Spleen (tissue), 11 donors: ENCODE measurements around the gene PDE1A. TPM values are rescaled to one million over a fixed set of nuclear protein-coding genes. Genes with fewer than 3 reads are reported as not detected.

Experiments
- DNase-seq: peaks from one replicate; pipeline ENCODE4 v3.0.0-alpha.2; 2020
- H3K27ac ChIP-seq, 8 donors: fragments of 200-600 bp; sonication (generic) in 7 of 8; 1 replicate in 4 of 8; 2 replicates in 4 of 8; pipeline versions ENCODE4 v1.5.0 to v1.8.0; 2016 to 2021; ENCODE audit warnings: inconsistent platforms in 4 of 8, mild to moderate bottlenecking in 4 of 8, moderate library complexity in 1 of 8
- H3K27me3 ChIP-seq, 7 donors: fragments of 200-600 bp; sonication (generic) in 6 of 7; replicated peaks in 1 of 7; 1 replicate in 4 of 7; 2 replicates in 3 of 7; pipeline versions ENCODE4 v1.5.0 to v1.8.0; 2016 to 2021; ENCODE audit warnings: inconsistent platforms in 3 of 7, mild to moderate bottlenecking in 1 of 7
- H3K36me3 ChIP-seq, 6 donors: fragments of 200-600 bp; sonication (generic) in 5 of 6; 1 replicate in 4 of 6; 2 replicates in 2 of 6; pipeline versions ENCODE4 v1.5.0 to v1.8.0; 2016 to 2021; ENCODE audit warnings: inconsistent platforms in 2 of 6
- H3K4me1 ChIP-seq, 6 donors: fragments of 200-600 bp; sonication (generic) in 5 of 6; 1 replicate in 3 of 6; 2 replicates in 3 of 6; pipeline versions ENCODE4 v1.5.0 to v1.8.0; 2016 to 2021; ENCODE audit warnings: inconsistent platforms in 3 of 6
- H3K4me3 ChIP-seq, 8 donors: fragments of 200-600 bp; sonication (generic) in 7 of 8; 1 replicate in 4 of 8; 2 replicates in 4 of 8; pipeline versions ENCODE4 v1.5.0 to v1.8.0; 2016 to 2021; ENCODE audit warnings: inconsistent platforms in 4 of 8, mild to moderate bottlenecking in 4 of 8, moderate library complexity in 2 of 8
- H3K9me3 ChIP-seq, 8 donors: fragments of 200-600 bp; sonication (generic) in 7 of 8; 1 replicate in 4 of 8; 2 replicates in 4 of 8; pipeline versions ENCODE4 v1.5.0 to v1.8.0; 2016 to 2021; ENCODE audit warnings: inconsistent platforms in 4 of 8
- CTCF ChIP-seq, 11 experiments: fragments of 200-600 bp in 7 of 11; fragments of 450-650 bp in 4 of 11; sonication (generic) in 4 of 11; IDR thresholded peaks in 8 of 11; conservative IDR thresholded peaks in 3 of 11; 1 replicate in 7 of 11; 2 replicates in 4 of 11; pipeline versions ENCODE4 v1.4.0 to v1.8.0; 2016 to 2021; ENCODE audit warnings: antibody characterized with exemption in 11 of 11, inconsistent platforms in 4 of 11, mild to moderate bottlenecking in 1 of 11
- POLR2A ChIP-seq, 3 donors: fragments of 450-650 bp; IDR thresholded peaks; one replicate each; pipeline ENCODE4 v1.5.1; 2017; ENCODE audit warnings: antibody characterized with exemption in 3 of 3, mild to moderate bottlenecking in 1 of 3
- POLR2AphosphoS5 ChIP-seq, 3 donors: sonication (generic); formaldehyde crosslinking; IDR thresholded peaks; one replicate each; pipeline ENCODE4 v1.5.1; 2017; ENCODE audit warnings: antibody characterized with exemption in 3 of 3
- WGBS, 5 donors: extraction: QIAGEN DNeasy Blood & Tissue Kit in 3 of 5; methylation state at CpG; one replicate each; pipeline versions ENCODE4 v1.1.5 to v1.1.7; 2013 to 2018; 5-methylcytosine and 5-hydroxymethylcytosine counted together
- intact Hi-C: fragments of 100-400 bp; cut with DNase I; formaldehyde crosslinking; loops from one replicate; pipeline ENCODE4 v1.15.0; 2023; ENCODE audit warnings: low total_unique reads
- polyA plus RNA-seq, 3 donors: library from polyadenylated mRNA; stranded (reverse); fragments of 200-250 nt; gene quantifications; one replicate each; pipeline ENCODE4 v1.2.1, GENCODE V29; 2013
- total RNA-seq, 7 donors: library from RNA; depleted of rRNA in 3 of 7; stranded (reverse); fragments of >200 nt in 3 of 7; fragmentation: NEBNext Ultra II Directional in 4 of 7; extraction: Animal tissue kit (Norgen Biotek cat#: 25700) in 4 of 7; gene quantifications; one replicate each; pipeline versions ENCODE4 v1.1.0 to v1.2.1, GENCODE V29; 2016 to 2021
- donor health status: healthy with polysubstance abuse.
- donor health status: DM: no; HTN: no; CAD: no; lungs with moderate emphysema.
- donor health status: DM: no; HTN: no; CAD: no.
- donor health status: Bipolar disorder and iron deficiency.
- donor health status: healthy.
- donor health status: DM: no; HTN: no; CAD: no.
- donor health status: DM: yes; HTN: yes; CAD: no.

The PDE1A gene
- total and polyA plus RNA-seq, 10 donors: 1.5 to 7.8 (median 2.8) TPM

GRCh38 chr2:182242609-182243008, 184.2 kb downstream of the PDE1A start:
- H3K4me3 ChIP-seq: no peak overlapping the region
- no peak for TF ChIP-seq CTCF (IDR thresholded peaks at IDR 0.05 in 8 of 11, conservative IDR thresholded peaks at IDR 0.05 in 3 of 11)
- no peak for TF ChIP-seq POLR2AphosphoS5 (IDR thresholded peaks at IDR 0.05)
- no peak for TF ChIP-seq POLR2A (IDR thresholded peaks at IDR 0.05)
- DNase-seq: no peak
- no peaks in the 10 kb centered on the region for H3K9me3 ChIP-seq
- 45 to 81% (median 73%) methylated on average over 5 of the region's 5 CpGs for WGBS, 5 donors
- no peak overlapping the region for H3K27ac ChIP-seq
- H3K36me3 ChIP-seq: no peaks in the 10 kb centered on the region
- intact Hi-C loops: loop anchor here (5.0 kb wide), 1 partner anchor 410 kb away; no protein-coding TSS in a partner anchor
- H3K4me1 ChIP-seq: peaks cover 0 to 4% (median 0%) of the 10 kb centered on the region in 6 donors
- H3K27me3 ChIP-seq: no peaks in the 10 kb centered on the region

GRCh38 chr2:182241936-182242335, 184.9 kb downstream of the PDE1A start:
- Histone ChIP-seq H3K36me3 (no peaks in the 10 kb centered on the region), H3K4me1 (peaks cover 0 to 4% (median 0%) of the 10 kb centered on the region in 6 donors), H3K27me3 (no peaks in the 10 kb centered on the region), H3K4me3 (no peak overlapping the region), H3K9me3 (no peaks in the 10 kb centered on the region), H3K27ac (no peak overlapping the region)
- 84 to 95% (median 89%) methylated on average over 1 of the region's 1 CpG for WGBS, 5 donors
- intact Hi-C loops: loop anchor here (5.0 kb wide), 1 partner anchor 410 kb away; no protein-coding TSS in a partner anchor
- TF ChIP-seq CTCF (IDR thresholded peaks at IDR 0.05 in 8 of 11, conservative IDR thresholded peaks at IDR 0.05 in 3 of 11) (no peak), POLR2A (IDR thresholded peaks at IDR 0.05) (no peak), POLR2AphosphoS5 (IDR thresholded peaks at IDR 0.05) (no peak)
- no peak for DNase-seq

- Histone ChIP-seq H3K4me1 (peaks cover 0 to 4% (median 0%) of the 10 kb centered on the region in 6 donors), H3K36me3 (no peaks in the 10 kb centered on the region), H3K4me3 (no peak overlapping the region), H3K27ac (no peak overlapping the region), H3K9me3 (no peaks in the 10 kb centered on the region), H3K27me3 (no peaks in the 10 kb centered on the region)
- DNase-seq: no peak
- WGBS, 5 donors: 21 to 27% (median 25%) methylated on average over 5 of the region's 5 CpGs
- intact Hi-C loops: loop anchor here (5.0 kb wide), 1 partner anchor 411 kb away; no protein-coding TSS in a partner anchor
- TF ChIP-seq POLR2A (IDR thresholded peaks at IDR 0.05): no peak
- TF ChIP-seq CTCF (IDR thresholded peaks at IDR 0.05 in 8 of 11, conservative IDR thresholded peaks at IDR 0.05 in 3 of 11): peak in 4 of 11 experiments; percentile 21 to 42 (median 25)
Observed at GRCh38 chr2:182240862-182241371, 185.9 kb downstream of the PDE1A start.

- H3K36me3 ChIP-seq: no peaks in the 10 kb centered on the region
- H3K27me3 ChIP-seq: no peaks in the 10 kb centered on the region
- TF ChIP-seq CTCF (IDR thresholded peaks at IDR 0.05 in 8 of 11, conservative IDR thresholded peaks at IDR 0.05 in 3 of 11): no peak
- TF ChIP-seq POLR2AphosphoS5 (IDR thresholded peaks at IDR 0.05): no peak
- H3K9me3 ChIP-seq: no peaks in the 10 kb centered on the region
- H3K4me1 ChIP-seq: no peaks in the 10 kb centered on the region
- intact Hi-C loops: no loop called here
- DNase-seq: no peak
- no peak overlapping the region for H3K4me3 ChIP-seq
- no peak overlapping the region for H3K27ac ChIP-seq
Observed at GRCh38 chr2:182230561-182230960, 196.3 kb downstream of the PDE1A start.
